ENCODE results near the gene SEC24D.

Gene SEC24D

GRCh38 chr4:118755438-118756226 is 80.3 kb downstream of the SEC24D start:
- no peak for TF ChIP-seq CTCF (IDR thresholded peaks at IDR 0.05; ENCODE audit: insufficient read depth, low read depth, low read length, missing control alignments)
- no peak for DNase-seq (ENCODE audit: low read depth)

DNA sequence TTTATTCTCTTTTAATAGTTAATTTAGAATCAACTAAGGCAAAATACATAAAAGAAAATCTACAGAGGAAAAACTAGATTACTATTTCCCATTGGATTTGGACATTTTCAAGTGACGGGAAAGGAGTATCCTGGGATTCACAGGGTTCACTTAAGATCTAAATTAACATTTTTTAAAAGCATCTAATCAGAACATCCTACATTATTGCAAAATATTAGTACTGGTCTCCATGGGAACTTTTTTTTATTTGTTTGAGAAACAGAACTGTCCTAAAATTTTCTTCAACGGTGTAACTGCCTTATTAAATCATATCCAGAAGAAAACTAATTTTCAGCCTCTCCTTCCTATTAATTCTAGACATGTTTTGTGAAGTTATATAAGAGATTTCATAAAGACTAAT is 81.0 kb downstream of the SEC24D start:
- TF ChIP-seq CTCF (IDR thresholded peaks at IDR 0.05; ENCODE audit: insufficient read depth, low read depth, low read length, missing control alignments), result no peak
- DNase-seq (ENCODE audit: low read depth), result no peak
- H3K4me3 ChIP-seq (ENCODE audit: low read depth, low read length), result no peak overlapping the region

More at GRCh38 chr4:118755438-118756226, 80.3 kb downstream of the SEC24D start:
- H3K4me3 ChIP-seq (ENCODE audit: low read depth, low read length), result no peak overlapping the region

DNA sequence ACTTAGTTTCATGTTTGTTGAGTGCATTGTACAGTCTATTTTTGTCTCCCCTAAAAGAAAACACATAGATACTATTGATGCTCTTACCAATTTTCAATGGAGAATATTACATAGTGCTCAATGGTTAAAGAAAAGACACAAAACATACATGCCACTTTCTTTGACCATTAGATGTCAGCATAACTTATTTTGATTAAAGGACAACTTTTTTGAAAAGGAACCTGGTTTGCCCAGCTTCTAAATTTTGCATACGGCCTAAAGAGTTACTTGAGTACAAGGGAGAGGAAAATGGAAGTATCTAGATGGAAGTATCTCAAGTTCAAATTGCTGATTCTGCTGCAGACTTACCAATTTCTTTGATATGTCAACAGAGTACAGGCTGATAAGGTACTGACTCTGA is 82.2 kb downstream of the SEC24D start:
- no peak for TF ChIP-seq CTCF (IDR thresholded peaks at IDR 0.05; ENCODE audit: insufficient read depth, low read depth, low read length, missing control alignments)
- DNase-seq (ENCODE audit: low read depth), result no peak
- H3K4me3 ChIP-seq (ENCODE audit: low read depth, low read length), result no peak overlapping the region

- no peak overlapping the region for H3K4me3 ChIP-seq (ENCODE audit: low read depth, low read length)
- DNase-seq (ENCODE audit: low read depth), result no peak
- TF ChIP-seq CTCF (IDR thresholded peaks at IDR 0.05; ENCODE audit: insufficient read depth, low read depth, low read length, missing control alignments), result no peak
Observed at GRCh38 chr4:118753096-118753495, 82.8 kb downstream of the SEC24D start.

- TF ChIP-seq CTCF (IDR thresholded peaks at IDR 0.05; ENCODE audit: insufficient read depth, low read depth, low read length, missing control alignments), result no peak
- H3K4me3 ChIP-seq (ENCODE audit: low read depth, low read length), result no peak overlapping the region
- DNase-seq (ENCODE audit: low read depth), result no peak
Observed at GRCh38 chr4:118752551-118752950, 83.4 kb downstream of the SEC24D start.

DNA sequence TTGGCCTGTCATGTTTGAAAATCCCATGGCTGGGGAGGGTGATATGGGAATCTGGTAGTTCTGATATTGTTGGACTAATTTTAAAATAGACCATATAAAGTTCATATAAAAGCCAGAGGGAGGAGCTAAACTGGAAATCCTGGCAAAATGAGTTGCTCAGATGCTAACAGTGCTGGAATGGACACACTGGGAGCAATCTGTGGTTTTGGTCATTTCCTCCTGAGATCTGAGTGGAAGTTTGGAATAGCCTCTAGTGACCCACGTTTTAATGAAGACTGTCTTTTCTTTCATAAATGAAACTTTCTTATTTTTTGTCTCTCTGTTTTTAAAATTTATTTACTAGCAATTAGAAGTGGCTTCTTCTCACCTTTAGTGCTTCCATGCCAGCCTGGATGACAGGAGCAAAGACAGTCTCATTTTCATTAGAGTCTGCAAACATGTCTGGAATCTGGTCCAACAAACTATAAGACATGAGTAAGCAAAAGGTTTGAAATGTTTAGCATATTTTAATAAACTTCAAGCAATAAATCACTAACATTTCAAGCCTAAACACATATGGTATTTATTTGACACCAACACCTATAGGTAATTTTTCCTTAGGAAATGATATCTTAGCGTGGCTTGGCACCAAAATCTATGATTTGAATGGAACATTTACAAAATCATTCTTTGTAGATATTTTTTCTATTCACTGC is 84.2 kb downstream of the SEC24D start:
- no peak for TF ChIP-seq CTCF (IDR thresholded peaks at IDR 0.05; ENCODE audit: insufficient read depth, low read depth, low read length, missing control alignments)
- no peak overlapping the region for H3K4me3 ChIP-seq (ENCODE audit: low read depth, low read length)
- no peak for DNase-seq (ENCODE audit: low read depth)
